Left lung (tissue), 10 donors: ENCODE results near the gene HEATR5B. TPM values are rescaled to one million over a fixed set of nuclear protein-coding genes. Genes with fewer than 3 reads are reported as not detected.

Experiments
- ATAC-seq: fragments of 200-7000 bp; cut with Tn5 transposase; one replicate; pipeline ENCODE4 v1.9.1; 2020; ENCODE audit warnings: moderate library complexity
- DNase-seq, 4 donors: peaks; one replicate each; pipeline ENCODE4 v3.0.0-alpha.2; 2013 to 2020
- H3K27ac ChIP-seq, 2 donors: fragments of 200-600 bp; sonication (generic) in 1 of 2; one replicate each; pipeline versions ENCODE4 v1.5.0 to v1.8.0; 2020 to 2021
- H3K27me3 ChIP-seq, 2 donors: fragments of 200-600 bp; sonication (generic) in 1 of 2; one replicate each; pipeline versions ENCODE4 v1.5.0 to v1.8.0; 2020 to 2021
- H3K36me3 ChIP-seq, 2 donors: fragments of 200-600 bp; sonication (generic) in 1 of 2; one replicate each; pipeline versions ENCODE4 v1.5.0 to v1.8.0; 2020 to 2021
- H3K4me1 ChIP-seq, 2 donors: fragments of 200-600 bp; one replicate each; pipeline ENCODE4 v1.8.0; 2021
- H3K4me3 ChIP-seq, 2 donors: fragments of 200-600 bp; sonication (generic) in 1 of 2; one replicate each; pipeline versions ENCODE4 v1.5.0 to v1.8.0; 2020 to 2021; ENCODE audit warnings: mild to moderate bottlenecking in 1 of 2
- H3K9me3 ChIP-seq, 2 donors: fragments of 200-600 bp; sonication (generic) in 1 of 2; one replicate each; pipeline versions ENCODE4 v1.5.0 to v1.8.0; 2020 to 2021
- intact Hi-C, 2 donors: fragments of 100-400 bp; cut with DNase I; formaldehyde crosslinking; loops; one replicate each; pipeline versions ENCODE4 v1.11.2 to v1.14.2; 2022
- polyA plus RNA-seq, 6 donors: library from polyadenylated mRNA; unstranded; fragments of 120-200 nt; gene quantifications; one replicate each; pipeline ENCODE4 v1.2.1, GENCODE V29; 2013; ENCODE audit not compliant: insufficient read length in 6 of 6
- total RNA-seq, 2 donors: library from RNA; stranded (reverse); fragmentation: NEBNext Ultra II Directional; extraction: Animal tissue kit (Norgen Biotek cat#: 25700); gene quantifications; one replicate each; pipeline ENCODE4 v1.2.1, GENCODE V29; 2021
- TF ChIP-seq, protein P1 (sequence below), 2 donors: fragments of 200-600 bp; sonication (generic) in 1 of 2; IDR thresholded peaks; one replicate each; pipeline versions ENCODE4 v1.5.0 to v1.8.0; 2021; ENCODE audit warnings: antibody characterized with exemption in 2 of 2
- donor health status: DM: no; HTN: yes; CAD: no.
- donor health status: DM: no; HTN: no; CAD: no.

HEATR5B gene
- total and polyA plus RNA-seq, 8 donors: 21.8 to 33.7 (median 26.1) TPM

DNA sequence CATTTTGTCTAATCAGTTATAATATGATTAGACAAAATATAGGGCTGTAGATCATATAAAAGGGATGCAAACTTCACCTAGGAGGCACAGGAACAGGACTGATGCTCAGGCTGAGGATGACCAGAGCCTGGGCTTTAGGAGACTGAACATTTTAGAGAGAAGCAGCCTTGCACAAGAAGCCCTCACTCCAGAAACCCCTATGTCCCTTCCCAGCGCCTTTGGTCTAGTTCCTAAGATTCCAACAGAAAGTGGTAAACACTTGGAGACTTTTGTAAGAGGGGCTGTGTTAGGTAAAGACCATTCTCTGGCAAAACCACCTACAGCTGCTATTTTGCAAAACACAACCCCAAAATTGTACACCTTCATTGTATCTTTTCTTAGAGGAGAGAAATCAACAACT is 33.4 kb upstream of the HEATR5B start:
- Histone ChIP-seq H3K4me3 (no peak overlapping the region), H3K27ac (no peak overlapping the region), H3K27me3 (no peaks in the 10 kb centered on the region), H3K4me1 (no peaks in the 10 kb centered on the region), H3K9me3 (no peaks in the 10 kb centered on the region), H3K36me3 (peaks cover 0 to 97% of the 10 kb centered on the region in 2 donors)
- TF ChIP-seq, protein P1, sequence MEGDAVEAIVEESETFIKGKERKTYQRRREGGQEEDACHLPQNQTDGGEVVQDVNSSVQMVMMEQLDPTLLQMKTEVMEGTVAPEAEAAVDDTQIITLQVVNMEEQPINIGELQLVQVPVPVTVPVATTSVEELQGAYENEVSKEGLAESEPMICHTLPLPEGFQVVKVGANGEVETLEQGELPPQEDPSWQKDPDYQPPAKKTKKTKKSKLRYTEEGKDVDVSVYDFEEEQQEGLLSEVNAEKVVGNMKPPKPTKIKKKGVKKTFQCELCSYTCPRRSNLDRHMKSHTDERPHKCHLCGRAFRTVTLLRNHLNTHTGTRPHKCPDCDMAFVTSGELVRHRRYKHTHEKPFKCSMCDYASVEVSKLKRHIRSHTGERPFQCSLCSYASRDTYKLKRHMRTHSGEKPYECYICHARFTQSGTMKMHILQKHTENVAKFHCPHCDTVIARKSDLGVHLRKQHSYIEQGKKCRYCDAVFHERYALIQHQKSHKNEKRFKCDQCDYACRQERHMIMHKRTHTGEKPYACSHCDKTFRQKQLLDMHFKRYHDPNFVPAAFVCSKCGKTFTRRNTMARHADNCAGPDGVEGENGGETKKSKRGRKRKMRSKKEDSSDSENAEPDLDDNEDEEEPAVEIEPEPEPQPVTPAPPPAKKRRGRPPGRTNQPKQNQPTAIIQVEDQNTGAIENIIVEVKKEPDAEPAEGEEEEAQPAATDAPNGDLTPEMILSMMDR (IDR thresholded peaks at IDR 0.05): no peak
- ATAC-seq: no peak
- intact Hi-C loops: no loop called here
- DNase-seq: no peak

DNA sequence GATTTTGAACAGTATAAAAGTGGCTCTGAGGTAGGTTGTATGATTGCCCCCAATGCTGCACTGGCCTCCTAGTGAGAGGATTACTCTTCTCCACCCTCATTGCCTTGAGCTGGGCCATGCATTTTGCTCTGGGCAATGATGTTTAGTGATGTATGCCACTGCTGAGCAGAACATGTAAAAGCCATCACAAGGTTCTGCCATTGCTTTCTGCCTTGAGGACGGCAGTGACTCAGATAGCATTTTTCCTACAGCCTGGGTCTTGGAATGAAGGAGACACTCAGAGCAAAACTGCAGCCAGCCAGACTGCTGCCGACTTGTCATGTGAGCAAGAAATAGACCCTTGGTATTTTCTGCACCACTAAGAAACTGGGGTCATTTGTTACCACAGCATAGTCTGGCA is 27.8 kb upstream of the HEATR5B start:
- no peaks in the 10 kb centered on the region for H3K27me3 ChIP-seq
- no peaks in the 10 kb centered on the region for H3K9me3 ChIP-seq
- no peak overlapping the region for H3K4me3 ChIP-seq
- H3K36me3 ChIP-seq: peaks cover 0 to 99% of the 10 kb centered on the region in 2 donors
- no peak overlapping the region for H3K27ac ChIP-seq
- DNase-seq (no peak), ATAC-seq (no peak)
- no peaks in the 10 kb centered on the region for H3K4me1 ChIP-seq
- intact Hi-C loops: no loop called here
- TF ChIP-seq, protein P1 (IDR thresholded peaks at IDR 0.05): no peak

DNA sequence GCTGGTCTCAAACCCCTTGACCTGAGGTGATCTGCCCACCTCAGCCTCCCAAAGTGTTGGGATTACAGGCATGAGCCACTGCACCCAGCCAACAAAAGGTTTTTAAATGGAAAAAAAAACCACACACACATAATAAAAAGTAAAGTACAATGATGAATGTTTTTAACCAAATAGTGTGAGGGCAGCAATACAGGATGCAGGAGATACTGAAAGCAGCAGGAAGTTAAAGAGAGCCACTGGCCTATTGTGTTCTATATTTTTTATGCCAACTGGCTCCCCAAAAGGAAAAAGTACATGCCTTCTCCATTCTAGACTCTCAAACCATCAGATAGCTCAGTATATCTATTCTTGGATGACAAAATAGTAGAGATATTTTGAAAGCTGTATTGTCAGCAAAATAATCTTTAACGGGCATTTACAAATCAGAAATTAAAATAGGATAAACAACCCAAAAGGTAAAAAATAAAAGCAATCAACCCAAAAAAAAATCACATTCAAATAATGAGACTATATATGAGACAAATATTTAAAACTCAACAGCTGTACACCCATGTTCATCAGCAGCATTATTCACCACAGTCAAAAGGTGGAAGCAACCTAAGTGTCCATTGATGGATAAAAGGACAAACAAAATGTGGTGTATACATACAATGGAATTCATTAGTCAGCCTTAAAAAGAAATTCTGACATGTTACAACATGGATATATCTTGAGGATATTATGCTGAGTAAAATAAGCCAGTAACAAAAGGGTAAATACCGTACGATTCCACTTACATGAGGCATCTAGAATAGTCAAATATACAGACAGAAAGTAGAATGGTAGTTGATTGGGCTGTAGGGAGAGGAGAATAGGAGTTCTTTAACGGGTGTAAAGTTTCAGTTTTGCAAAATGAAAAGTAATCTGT is 26.4 kb upstream of the HEATR5B start:
- intact Hi-C loops: no loop called here
- Histone ChIP-seq H3K9me3 (no peaks in the 10 kb centered on the region), H3K4me3 (no peak overlapping the region), H3K4me1 (no peaks in the 10 kb centered on the region), H3K27ac (no peak overlapping the region), H3K27me3 (no peaks in the 10 kb centered on the region), H3K36me3 (peaks cover 0 to 99% of the 10 kb centered on the region in 2 donors)
- DNase-seq: no peak
- TF ChIP-seq, protein P1 (IDR thresholded peaks at IDR 0.05): no peak
- ATAC-seq: no peak

DNA sequence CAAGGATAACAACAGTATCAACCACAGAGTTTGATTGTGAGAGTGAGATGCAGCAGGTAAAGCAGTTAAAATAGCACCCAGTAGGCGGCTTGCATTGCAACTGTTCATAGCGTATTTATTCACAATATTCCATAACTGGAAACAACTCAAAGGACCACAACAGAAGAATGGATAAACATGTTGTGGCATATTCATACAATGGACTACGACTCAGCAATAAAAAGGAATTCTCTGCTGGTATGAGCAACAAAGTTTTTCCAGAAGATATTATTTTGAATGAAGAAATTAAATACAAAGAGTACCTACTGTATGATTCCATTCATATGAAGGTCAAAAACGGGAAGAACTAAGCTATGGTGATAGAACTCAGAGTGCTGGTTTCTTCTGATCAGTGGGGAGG is 25.4 kb upstream of the HEATR5B start:
- H3K4me1 ChIP-seq: no peaks in the 10 kb centered on the region
- no peak for DNase-seq
- H3K27ac ChIP-seq: no peak overlapping the region
- ATAC-seq: no peak
- H3K9me3 ChIP-seq: no peaks in the 10 kb centered on the region
- H3K36me3 ChIP-seq: peaks cover 0 to 99% of the 10 kb centered on the region in 2 donors
- intact Hi-C loops: no loop called here
- TF ChIP-seq, protein P1 (IDR thresholded peaks at IDR 0.05): no peak
- H3K27me3 ChIP-seq: no peaks in the 10 kb centered on the region
- H3K4me3 ChIP-seq: no peak overlapping the region

DNA sequence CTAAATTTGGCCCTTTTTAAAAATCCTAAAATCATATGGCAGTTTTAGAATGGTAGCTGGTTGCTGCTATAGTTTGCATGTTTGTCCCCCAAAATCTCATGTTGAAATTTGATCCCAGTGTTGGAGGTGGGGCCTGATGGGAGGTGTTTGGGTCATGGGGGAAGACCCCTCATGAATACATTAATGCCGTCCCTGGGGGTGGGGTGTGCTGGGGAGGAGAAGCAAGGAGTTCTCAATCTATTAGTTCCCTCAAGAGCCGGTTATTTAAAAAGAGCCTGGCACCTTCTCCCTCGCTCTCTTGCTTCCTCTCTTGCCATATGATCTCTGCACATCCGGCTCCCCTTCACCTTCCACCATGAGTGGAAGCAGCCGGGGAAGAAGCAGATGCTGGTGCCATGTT is 21.0 kb upstream of the HEATR5B start:
- Histone ChIP-seq H3K4me1 (no peaks in the 10 kb centered on the region), H3K4me3 (no peak overlapping the region), H3K27ac (no peak overlapping the region), H3K27me3 (no peaks in the 10 kb centered on the region), H3K36me3 (peaks cover 0 to 99% of the 10 kb centered on the region in 2 donors), H3K9me3 (no peaks in the 10 kb centered on the region)
- ATAC-seq (no peak), DNase-seq (no peak)
- TF ChIP-seq, protein P1 (IDR thresholded peaks at IDR 0.05): no peak
- intact Hi-C loops: no loop called here
